Amniotic stem cell (primary cell): Measurements from ENCODE around the gene FILIP1L.
A peak's percentile ranks its signal among the peaks of the same experiment; 100 is the strongest.

Source experiments
- DNase-seq: peaks from one replicate; lab custom pipeline; 2025; lab: John Stamatoyannopoulos, UW

Gene FILIP1L

DNA sequence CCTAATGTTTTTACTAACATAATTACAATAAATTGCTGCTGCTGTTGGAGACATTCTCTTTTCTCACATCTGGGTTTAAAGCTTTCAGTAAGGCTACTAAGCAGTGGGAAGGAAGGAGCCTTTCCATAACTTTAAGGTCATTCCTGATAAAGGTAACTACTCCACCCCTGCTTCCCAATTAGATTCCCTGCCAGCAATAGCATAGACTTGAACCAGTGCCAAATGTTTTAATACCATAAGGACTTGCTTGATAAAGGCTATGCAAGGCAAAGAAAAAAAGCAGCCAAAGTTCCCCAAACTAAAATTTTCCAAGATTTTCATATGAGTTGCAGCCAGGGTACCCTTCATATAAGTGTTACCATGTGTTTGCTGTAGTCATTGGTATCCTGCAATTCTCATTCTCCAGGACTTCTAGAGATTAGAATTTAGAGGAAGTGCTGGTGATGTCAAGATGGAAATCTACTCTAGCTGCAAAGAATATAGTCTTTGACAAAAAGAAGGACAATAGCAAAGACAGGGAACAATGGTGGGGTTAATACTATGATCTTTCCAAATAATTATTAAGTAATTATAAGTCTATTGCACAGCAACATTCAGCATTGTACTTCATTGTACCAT, 106.1 kb downstream of the FILIP1L start:
- no peak for DNase-seq

DNA sequence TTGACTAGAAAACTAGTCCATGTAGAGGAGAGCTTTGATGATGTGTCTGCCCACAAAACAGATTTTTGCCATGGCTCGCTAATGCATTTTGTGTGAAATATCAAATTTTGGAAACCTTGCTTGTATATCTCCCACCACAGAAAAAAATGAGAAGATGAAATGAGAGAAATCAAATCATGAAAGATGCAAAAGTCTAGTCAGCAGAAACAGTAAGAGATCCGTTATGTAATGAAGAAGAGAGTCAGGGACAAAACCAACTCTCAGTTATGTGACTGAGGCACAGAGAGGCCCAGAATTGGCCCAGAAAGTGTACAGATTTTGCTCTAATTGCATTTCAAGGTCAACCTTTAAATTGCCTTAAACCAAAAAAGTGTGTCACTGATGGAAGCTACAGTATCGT, 107.0 kb downstream of the FILIP1L start:
- no peak for DNase-seq

DNA sequence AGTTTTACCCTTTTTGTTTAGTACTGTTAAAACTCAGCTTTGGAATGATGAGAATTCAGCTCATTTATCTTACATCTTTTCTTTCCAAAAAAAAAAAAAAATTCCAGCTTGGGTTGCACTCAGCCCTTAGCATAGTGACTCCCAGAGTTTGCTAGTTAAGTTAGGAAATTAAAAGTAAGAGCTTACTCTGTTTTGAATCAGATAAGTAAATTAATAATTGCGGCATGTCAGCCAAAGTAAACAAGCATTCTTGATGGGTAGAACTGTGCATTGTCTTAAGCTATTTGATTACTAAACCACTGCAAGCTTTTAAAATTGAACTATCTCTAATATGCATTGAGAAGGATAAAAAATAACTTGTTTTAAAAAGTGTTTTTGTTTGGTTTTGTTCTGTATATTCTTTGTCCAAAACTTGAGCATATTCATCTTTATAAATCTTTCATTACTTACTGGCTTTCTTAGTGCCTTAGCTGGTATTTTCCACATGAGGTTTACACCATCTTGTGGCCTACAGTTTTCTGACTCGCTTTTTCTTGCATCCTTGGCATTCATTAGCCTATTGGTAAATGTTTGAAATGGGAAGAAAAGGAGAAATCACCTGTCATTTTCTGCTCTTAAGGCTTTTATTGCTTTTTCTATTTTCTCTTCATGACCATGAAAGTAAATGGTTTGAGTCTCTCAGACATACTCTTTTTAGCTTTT, 107.6 kb downstream of the FILIP1L start:
- no peak for DNase-seq

DNA sequence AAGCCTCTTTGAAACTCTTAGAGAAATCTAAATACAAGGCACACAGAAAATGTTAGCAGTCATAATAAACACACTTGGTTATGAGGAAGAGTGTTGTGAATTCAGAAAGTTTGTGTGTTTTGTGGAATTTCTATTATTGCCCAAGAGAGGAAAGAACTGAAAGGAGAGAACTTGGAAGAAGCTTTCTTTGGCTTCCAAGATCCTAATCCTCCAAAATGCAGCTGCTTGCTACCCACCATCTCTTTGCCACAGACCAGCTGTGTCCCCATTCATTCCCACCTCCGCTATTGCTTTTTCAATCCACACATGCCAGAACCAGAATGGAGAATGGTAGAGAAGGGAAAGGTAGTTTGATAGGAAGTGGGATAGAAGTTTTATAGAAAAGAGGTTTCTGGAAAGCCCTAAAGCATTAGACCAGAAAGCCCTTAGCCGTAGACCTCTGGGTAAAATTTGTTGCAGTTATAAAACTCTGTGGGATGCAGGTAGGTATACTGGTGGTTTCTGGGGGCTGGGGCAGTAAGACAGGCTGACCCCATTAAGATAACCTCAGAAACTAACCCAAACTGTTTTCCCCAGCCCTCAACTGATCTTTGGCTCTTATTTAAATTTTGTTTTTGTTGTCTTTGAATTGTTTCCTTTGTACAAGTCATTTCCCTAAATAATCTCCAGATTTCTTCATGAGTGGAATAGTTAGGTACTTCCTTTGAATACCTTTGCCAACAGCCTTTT, 108.5 kb downstream of the FILIP1L start:
- no peak for DNase-seq

GRCh38 chr3:100004931-100005330, 109.4 kb downstream of the FILIP1L start:
- no peak for DNase-seq

- no peak for DNase-seq
Observed at GRCh38 chr3:100003609-100004503, 110.4 kb downstream of the FILIP1L start.

- DNase-seq, result peak; percentile 44
Observed at GRCh38 chr3:100002599-100003350, 111.5 kb downstream of the FILIP1L start.

GRCh38 chr3:100001526-100002270, 112.6 kb downstream of the FILIP1L start:
- no peak for DNase-seq

DNA sequence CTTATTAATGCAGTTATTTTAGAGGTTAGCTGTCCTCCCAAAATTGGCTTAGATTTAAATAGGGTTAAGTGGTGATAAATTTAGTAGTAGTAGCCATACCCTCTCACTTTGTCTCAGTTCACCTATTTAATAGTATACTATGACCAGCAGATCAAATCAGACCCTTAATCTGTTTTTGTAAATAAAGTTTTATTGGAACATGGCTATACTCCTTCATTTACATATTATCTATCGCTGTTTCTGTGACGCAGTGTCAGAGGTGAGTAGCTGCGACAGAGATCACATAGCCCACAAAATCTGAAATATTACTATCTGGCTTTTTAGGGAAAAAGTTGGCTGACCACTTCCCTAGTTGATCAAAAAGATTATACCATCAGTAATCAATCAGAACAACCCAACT, 113.2 kb downstream of the FILIP1L start:
- DNase-seq, result no peak

DNA sequence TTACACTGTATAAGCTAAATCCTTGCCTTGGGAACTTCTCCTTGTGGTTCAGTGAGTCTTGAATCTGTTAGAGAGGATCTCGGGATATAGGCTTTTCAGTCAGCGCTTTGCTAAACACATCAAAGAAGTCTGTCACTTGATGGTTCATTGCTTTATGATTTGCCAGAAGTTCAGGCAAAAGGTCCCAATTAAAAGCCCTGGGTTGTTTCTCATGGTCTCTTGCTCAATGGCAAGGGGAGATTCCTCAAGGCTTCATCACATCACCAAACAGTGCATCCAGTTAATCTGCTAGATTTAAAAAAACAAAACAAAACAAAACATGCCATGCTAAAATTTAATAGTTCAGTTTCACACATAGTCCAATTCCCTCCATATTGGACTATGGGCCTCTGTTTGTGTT, 114.8 kb downstream of the FILIP1L start:
- no peak for DNase-seq

DNA sequence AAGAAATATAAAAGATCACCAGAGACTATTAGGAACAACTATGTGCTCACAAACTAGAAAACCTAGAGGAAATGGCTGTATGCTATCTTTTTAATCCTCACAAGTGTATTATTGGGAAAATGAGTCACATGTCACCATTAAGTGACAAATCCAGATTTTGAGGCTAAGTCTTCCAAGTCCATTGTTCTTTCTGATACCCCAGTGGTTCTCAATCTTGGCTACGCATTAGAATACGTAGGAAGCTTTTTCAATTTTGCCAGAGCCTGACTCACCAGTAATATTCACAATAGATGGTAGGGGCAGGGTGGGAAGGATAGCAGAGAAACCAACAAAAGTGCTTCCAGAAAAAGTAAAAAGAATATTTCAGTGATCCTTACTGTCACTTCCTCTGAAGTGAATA, 117.0 kb downstream of the FILIP1L start:
- no peak for DNase-seq

DNA sequence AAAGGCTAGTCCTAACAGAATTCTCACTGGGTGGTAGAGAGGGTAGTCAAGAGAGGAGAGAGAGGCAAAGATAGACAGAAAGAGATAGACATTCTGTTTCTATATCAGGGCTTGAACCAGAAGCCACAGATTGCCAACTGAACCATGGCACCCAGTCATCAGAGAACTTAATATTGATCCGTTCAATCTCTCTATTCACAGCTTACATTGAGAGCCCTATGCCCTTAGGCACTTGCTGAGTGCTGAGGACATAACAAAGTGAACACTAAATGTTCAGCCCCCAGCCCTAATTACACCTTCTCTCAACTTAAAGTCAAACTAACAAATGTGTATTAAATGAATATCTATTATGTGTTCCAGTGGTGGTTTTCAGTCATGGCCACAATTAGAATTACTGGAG, 124.1 kb downstream of the FILIP1L start:
- no peak for DNase-seq

- no peak for DNase-seq
Observed at GRCh38 chr3:99984668-99985067, 129.6 kb downstream of the FILIP1L start.

DNA sequence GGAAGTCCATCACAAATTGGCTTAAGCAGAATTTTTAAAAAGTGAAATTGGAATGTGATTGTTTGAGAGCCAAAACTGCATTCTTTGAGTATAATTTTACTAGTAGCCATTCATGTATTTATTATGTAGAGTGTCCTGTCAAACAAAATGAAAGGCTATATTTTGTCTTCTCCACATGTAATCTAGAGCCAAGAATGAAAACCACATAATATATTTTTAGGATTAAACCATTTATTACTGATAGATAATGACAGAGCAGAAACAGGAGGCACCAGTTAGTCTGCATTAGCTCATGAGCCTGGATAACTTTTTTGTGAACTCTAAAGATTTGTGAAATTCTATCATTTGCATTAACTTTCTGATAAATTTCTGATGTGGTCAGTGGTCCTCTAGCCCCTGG, 130.2 kb downstream of the FILIP1L start:
- DNase-seq, result no peak

- DNase-seq, result no peak
Observed at GRCh38 chr3:99982650-99983049, 131.7 kb downstream of the FILIP1L start.

DNA sequence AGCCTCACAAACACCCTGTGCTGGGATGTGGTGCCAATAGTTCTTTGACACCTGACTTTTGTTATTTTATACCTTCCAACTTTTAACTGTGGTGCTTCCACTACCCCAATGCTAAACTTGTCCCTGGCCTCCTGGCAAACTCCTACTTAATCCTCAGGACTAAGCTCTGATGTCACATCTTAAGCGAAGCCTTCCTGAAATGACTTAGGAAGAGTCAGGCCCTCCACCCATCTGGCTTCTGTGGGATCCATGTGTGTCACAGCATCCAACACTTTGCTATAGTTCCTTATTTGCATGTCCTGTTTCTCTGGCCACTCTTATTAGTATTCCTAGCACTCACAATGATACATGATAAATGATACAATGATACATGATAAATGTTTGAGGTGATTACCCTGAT, 133.2 kb downstream of the FILIP1L start:
- no peak for DNase-seq

- DNase-seq, result no peak
Observed at GRCh38 chr3:99980606-99981005, 133.7 kb downstream of the FILIP1L start.

DNA sequence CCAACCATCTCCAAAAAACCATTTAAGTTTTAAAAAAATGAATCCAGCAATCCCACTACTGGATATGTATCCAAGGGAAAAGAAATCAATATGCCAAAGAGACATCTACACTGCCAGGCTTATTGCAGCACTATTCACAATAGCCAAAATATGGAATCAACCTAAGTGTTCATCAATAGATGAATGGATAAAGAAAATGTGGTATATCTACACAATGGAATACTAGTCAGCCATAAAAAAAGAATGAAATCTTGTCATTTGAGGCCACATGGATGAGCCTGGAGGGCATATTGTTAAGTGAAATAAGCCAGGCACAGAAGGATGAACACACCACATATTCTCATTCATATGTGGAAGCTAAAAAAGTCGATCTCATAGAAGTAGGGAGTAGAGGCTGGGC, 136.1 kb downstream of the FILIP1L start:
- no peak for DNase-seq

- DNase-seq, result no peak
Observed at GRCh38 chr3:99976584-99976983, 137.7 kb downstream of the FILIP1L start.

DNA sequence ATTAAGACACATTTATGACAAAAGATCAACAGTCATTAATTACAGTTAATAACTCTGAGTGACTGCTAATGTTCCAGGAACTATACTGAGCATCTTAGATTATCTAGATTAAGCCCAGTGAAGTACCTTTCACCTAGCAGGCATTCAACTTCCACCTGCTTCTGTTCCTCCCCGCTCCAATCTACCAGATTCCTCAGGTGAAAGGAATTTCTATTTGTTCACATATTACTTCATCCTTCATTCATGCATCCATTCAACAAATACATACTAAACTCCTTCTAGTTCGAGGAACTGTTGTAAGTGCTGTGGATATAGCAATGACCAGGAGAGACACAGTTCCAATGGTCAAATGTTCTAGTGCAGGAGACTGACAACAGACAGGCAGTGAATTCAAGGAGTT, 139.3 kb downstream of the FILIP1L start:
- no peak for DNase-seq
